ENCODE measurements around the gene GLB1L2.

DNA sequence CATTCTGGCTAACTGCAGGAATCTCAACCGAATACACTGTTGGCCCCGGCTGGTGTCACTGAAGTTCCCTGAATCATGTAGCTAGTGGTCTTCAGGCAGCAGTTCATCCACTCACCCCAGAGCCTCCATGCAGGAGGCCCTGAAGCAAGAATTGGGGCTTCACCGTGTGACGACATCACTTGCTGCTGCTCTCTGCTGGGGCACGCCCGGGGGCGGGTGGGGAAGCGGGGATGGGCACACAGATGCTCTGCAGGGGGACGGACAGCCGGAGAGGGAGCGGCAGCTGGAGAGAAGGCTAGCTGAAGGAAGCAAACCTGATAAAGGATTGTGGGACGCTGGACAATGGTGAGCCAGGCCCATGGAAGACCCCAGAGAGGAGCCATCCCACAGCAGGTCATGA is 63.2 kb downstream of the GLB1L2 start:
- TF ChIP-seq CTCF (IDR thresholded peaks at IDR 0.05) (no peak), POLR2A (IDR thresholded peaks at IDR 0.05) (no peak)

All from prostate gland (tissue), 2 donors.